Umbilical cord (tissue), 2 donors: Measurements from ENCODE around the gene ZCCHC17. TPM values are rescaled to one million over a fixed set of nuclear protein-coding genes. Genes with fewer than 3 reads are reported as not detected.
A peak's percentile ranks its signal among the peaks of the same experiment; 100 is the strongest.
"Not testable (repeated sequence)": the region's sequence is repeated elsewhere in the genome, so short reads cannot be mapped to it uniquely, and the experiment has no call there.

Source experiments
- DNase-seq: peaks from one replicate; pipeline ENCODE4 v3.0.0-alpha.2; 2015; ENCODE audit warnings: low spot score
- total RNA-seq: library from RNA; depleted of rRNA; stranded (reverse); fragments of >200 nt; gene quantifications from one replicate; pipeline ENCODE4 v1.2.3, GENCODE V29; 2014; ENCODE audit warnings: low replicate concordance; ENCODE audit not compliant: insufficient read depth

ZCCHC17 gene, protein sequence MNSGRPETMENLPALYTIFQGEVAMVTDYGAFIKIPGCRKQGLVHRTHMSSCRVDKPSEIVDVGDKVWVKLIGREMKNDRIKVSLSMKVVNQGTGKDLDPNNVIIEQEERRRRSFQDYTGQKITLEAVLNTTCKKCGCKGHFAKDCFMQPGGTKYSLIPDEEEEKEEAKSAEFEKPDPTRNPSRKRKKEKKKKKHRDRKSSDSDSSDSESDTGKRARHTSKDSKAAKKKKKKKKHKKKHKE
- total RNA-seq: 5.8 TPM

DNA sequence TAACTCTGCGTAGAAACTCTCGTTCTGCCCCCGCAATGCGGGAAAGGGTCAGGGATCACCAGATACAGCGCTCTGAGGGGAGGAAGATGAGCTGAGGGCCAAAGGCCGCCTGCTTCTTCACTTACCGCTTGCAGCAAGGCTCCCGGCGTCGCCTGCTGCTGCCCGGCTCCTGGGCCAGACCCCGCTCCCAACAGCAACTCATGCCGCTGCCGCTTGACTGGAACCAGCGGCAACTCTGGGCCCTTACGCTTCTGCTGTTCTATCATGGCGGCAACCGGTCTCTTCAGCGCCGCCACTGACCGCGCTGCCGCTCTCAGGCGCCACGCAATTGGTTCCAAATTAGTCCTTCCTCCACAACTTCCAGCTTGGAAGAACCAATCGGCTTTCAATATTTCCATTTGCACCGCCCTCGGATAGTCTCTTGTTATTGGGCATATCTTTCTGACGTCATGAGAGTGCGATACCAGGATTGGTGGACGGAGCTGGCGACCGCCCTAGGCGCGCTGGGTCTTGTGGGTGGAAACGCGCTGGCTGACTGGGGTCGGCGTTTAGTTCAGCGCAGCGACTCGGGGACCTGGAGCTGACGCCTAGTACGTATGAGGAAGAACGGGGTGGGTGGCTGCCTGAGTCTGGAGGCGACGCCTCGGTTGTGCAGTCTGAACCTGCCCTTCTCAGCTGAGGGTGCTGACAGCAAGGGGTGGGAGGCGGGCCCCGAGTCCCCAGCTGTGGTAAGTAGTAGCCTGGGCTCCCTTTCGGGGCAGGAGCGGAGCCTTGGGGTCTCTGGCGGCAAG is at the start of gene ZCCHC17, which contains the start of gene SNRNP40:
ZCCHC17 (plus strand) TSS at position 547 of the 791 bp plus-strand sequence. CDS start 13,067 bp downstream, outside the sequence.
SNRNP40 (minus strand) TSS at position 303 of the 791 bp plus-strand sequence; CDS start at position 266, 37 bp downstream.
- DNase-seq: peak; percentile 100

DNA sequence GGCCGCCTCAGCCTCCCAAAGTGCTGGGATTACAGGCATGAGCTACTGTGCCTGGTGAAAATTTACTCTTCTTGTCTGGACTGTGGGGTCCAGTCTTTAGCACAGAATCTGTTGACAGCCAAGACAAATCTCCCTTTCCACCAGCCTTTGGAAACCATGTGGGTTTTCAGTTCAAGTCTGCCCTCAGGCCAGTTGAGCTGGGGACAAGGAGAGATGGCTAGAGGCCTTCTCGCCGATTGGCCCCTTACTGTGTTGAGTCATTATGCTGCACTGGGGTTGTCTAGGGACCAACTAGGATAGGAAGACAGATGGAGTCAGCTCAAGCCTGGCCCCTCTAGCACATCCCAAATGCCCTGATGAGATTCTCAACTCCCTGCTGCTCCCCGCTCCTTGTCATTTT is 48.6 kb upstream of the ZCCHC17 start:
- no peak for DNase-seq

DNA sequence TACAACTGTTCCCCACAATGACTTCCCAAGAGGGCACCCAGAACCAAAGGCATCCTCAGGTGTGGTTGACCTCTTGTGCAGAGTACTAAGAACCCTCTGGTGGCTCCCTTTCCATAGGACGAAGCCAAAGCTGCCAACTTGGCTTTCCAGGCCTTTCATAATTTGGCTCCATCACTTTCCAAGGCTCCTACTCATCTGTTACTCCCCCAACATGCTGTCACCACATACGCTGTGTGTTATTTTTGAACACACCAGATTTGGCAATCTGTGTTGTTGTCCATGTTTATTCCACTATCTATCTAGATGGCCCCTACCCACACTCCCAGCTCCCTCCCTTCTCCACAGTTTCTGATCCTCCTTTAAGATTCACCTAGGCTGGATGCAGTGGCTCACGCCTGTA is 47.0 kb upstream of the ZCCHC17 start:
- no peak for DNase-seq

DNA sequence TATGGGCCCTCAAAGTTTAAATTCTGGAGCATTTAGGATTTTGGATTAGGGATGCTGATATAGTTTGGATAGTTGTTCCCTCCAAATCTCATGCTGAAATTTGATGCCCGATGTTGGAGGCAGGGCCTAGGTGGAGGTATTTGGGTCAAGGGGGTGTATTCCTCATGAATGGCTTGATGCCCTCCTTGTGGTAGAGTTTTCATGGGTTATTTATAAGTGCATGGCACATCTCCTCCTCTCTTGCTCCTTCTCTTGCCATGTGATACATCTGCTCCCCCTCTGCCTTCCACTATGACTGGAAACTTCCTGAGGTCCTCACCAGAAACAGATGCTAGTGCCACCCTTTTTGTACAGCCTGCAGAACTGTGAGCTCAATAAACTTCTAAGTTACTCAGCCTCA is 39.6 kb upstream of the ZCCHC17 start:
- DNase-seq: no peak

DNA sequence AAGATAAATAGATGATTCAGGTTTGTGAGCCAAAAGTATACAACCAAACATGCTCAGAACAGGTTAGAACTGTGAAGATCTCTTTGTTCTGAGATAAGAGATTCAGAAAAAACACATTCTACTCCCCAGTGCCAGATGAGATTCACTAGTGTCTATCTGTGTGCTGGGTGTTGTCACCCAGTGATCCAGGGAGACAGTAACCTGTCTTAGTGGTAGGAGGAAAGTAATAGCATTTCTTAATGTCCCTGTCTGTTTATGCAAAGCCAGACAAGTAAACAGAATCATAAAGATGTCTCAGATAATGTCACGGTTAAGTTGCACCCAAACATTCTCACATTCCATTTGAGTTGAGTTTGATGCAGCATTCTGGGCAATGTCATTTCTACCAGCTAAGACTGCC is 38.3 kb upstream of the ZCCHC17 start:
- no peak for DNase-seq

DNA sequence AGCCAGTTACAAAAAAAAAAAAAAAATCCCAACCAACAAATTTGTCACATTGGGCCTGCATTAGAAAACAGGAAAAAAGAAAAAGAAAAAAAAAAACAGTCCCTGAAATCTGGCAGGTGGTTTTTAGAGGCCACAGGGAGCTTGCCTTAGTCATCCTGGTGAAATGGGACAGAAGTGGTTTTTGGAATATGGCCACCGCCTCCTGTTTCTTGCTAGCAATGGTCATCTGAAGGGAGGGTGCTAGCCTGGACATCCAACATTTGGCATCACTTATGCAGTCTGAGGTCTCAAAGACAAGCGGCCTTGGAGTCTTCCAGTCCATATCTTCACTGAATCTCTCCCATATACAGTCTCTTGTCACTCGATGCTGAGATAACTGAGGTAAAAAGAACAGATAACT is 37.1 kb upstream of the ZCCHC17 start:
- DNase-seq: no peak

DNA sequence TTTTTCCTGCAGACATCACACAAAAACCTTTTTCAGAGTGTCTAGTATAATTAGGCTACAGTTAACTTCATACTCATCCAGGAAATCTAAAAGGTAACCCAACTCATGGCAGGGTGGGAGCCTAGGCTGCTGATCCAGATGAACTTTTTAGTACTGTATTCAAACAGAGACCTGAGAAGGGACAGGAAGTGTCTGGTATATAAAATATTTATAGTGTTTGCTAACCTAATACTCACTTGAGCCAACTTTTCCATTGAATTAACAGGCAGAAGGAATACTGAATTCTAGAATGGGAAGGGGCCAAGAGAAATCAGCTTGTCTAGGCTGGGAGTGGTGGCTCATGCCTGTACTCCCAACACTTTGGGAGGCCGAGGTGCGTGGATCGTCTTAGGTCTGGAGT is 34.9 kb upstream of the ZCCHC17 start:
- DNase-seq: no peak

DNA sequence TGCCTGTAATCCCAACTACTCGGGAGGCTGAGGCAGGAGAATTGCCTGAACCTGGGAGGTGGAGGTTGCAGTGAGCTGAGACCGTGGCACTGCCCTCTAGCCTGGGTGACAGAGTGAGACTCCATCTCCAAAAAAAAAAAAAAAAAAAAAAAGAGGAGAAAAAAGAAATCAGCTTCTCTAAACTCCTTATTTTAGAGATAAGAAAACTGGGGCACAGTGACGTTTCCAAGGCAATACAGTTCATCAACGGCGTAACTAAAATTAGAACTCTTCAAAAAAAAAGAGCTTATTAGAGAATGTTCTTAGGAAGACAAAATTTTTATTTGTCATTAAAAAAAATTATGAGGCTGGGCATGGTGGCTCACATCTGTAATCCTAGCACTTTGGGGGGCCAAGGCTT is 34.4 kb upstream of the ZCCHC17 start:
- DNase-seq: not testable (repeated sequence)

DNA sequence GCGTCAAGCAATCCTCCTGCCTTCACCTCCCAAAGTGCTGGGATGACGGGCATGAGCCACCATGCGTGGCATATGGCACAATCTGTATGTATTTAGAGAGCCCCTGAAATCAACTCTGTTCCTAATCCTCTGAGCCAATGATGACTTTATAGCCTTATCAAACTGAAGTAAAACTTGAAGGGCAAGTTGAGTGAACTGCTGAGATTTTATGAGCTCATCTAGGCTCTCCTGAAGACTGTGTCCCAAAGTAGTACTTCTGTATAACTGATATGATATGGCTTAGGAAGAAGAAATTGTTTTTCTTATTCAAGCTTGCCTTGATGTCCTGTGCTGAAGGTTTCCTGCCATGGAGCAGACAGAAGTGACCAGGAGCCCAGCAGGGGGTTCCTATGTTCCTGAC is 33.4 kb upstream of the ZCCHC17 start:
- DNase-seq: no peak

DNA sequence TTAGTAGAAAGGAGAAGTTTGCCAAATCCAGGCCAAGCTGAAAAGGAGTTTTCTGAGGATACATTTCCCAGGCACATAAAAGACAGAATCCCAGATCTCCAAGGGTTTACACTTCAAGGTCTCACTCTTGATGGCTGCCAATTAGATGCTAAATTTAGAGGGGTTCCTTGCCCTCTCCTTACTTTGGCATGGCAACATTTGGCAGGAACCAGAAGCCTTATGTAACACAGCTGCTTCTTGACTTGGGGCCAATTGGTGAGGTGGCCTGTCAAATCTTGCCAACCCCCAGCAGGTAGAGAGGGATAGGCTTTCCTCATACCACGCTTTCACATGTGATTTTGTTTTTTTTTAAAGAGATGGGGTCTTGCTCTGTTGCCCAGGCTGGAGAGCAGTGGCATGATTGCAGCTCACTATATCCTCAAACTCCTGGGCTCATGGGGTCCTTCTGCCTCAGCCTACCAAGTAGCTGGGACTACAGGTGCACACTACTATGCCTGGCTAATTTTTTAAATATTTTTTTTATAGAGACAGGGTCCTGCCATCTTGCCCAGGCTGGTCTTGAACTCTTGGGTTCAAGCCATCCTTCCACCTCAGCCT is 31.9 kb upstream of the ZCCHC17 start:
- no peak for DNase-seq

DNA sequence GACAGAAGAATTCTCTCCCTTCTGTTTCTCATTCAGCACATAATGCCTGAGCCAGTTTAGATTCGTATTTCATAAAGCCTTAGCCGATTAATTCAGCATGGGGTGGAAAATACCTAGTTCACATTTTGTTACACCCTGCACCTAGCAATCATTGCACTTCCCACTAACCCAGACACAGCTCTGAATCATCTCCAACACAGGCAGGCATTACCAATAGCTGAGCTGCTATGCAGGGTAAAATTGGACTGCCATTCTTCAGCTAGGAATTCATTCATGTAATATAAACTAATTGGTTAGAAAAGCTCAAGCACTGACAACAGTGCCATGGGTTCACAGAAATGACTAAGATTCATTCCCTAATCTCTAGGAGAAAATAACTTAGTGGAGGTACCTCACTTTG is 30.3 kb upstream of the ZCCHC17 start:
- DNase-seq: no peak

DNA sequence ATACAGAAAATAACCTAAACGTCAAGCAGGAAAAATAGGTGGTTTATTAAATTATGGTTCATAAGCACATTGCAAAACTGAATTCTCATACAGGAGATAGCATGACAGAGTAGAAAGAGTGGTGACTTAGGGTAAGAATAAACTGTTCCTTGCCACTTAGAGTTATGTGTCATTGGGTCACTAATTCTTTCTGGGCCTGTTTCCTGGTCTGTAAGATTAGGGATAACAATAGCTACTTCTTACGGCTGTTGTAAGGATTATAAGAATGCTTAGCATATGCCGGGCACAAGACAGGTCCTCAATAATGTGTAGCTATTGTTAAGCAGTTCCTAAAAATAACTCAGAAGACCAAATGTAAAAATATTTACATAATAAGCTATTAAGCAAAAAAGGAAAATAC is 24.5 kb upstream of the ZCCHC17 start:
- DNase-seq: no peak

DNA sequence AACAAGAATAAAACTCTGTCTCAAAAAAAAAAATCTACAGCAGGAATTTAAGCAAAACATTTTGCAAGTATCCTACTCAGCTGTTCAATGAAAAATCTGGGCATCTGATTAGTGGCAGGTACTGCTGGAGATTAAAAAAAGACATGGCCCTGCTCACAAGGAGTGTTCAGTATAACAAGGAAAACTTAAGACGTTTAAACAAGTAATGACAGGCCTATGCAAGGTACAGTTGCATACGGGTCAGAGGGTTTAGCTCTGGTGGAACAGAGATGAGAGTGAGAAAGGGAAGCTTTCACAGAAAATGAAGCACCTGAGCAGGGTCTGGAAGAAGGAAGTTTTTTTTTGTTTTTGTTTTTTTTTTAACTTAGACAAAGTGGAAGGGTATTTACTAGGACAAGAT is 23.2 kb upstream of the ZCCHC17 start:
- peak; percentile 13 for DNase-seq

DNA sequence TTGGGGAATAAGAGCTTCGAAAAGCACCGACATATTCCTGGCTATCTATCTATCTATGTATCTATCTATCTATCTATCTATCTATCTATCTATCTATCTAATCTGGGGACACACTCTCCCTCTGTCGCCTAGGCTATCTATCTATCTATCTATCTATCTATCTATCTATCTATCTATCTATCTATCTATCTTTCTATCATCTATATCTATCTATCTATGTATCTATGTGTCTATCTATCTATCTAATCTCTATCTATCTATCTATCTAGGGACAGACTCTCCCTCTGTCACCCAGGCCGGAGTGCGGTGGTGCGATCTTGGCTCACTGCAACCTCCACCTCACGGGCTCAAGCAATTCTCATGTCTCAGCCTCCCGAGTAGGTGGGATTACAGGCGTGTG is 14.4 kb upstream of the ZCCHC17 start:
- not testable (repeated sequence) for DNase-seq

DNA sequence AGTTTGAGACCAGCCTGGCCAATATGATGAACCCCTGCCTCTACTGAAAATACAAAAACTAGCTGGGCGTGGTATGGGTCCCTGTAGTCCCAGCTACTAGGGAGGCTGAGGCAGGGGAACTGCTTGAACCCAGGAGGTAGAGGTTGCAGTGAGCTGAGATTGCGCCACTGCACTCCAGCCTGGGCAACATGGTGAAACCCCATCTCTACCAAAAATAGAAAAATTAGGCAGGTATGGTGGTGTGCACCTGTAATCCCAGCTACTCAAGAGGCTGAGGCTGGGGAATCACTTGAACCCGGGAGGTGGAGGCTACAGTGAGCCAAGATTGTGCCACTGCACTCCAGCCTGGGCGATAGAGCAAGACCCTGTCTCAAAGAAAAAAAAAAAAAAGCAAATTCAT is 9.0 kb upstream of the ZCCHC17 start:
- not testable (repeated sequence) for DNase-seq

DNA sequence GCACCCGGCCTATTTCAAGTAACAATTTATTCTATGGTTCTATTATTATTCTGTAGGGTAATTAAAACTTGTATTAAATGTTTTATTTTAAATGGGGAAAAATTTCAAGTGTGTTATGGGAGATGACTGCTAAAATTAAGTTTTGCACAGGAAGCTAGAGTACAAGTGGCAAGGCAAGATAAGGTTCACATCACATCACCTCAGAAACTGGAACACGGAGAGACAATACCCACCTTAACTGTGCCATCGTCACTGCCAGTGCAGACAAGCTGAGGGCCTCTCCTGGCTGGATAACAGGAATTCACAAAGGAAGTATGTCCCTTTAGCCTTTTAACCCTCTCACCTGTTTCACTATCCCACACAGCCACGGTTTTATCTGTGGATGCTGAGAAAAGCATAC is 7.8 kb upstream of the ZCCHC17 start:
- no peak for DNase-seq

DNA sequence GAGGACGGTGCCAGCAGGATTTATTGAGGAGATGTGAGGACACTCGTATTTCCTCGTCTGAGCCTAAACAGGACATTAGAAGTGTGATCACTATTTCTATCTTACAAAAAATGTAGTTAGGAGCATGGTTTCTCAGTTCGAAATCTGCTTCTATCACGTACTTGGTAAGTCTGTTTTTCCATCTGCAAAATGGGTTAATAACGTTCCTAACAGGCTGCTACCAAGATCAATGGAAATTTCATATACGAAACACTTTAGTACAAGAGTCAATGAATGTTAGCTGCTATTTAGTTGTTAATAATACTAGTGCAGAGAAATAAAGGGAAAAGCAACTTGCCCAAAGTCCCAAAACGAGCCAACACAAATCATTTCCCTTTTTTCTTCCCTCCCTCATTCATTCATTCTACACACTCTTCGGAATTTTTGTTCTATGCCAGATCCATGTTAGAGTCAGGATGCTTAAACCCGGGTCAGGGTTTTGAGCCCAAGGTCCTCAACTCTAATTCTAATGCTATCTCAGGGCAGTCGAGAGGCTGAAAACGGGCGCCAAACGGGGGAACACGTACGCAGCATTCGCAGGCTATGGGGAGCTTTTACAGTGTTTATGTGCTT is 852 bp upstream of the ZCCHC17 start:
- no peak for DNase-seq

DNA sequence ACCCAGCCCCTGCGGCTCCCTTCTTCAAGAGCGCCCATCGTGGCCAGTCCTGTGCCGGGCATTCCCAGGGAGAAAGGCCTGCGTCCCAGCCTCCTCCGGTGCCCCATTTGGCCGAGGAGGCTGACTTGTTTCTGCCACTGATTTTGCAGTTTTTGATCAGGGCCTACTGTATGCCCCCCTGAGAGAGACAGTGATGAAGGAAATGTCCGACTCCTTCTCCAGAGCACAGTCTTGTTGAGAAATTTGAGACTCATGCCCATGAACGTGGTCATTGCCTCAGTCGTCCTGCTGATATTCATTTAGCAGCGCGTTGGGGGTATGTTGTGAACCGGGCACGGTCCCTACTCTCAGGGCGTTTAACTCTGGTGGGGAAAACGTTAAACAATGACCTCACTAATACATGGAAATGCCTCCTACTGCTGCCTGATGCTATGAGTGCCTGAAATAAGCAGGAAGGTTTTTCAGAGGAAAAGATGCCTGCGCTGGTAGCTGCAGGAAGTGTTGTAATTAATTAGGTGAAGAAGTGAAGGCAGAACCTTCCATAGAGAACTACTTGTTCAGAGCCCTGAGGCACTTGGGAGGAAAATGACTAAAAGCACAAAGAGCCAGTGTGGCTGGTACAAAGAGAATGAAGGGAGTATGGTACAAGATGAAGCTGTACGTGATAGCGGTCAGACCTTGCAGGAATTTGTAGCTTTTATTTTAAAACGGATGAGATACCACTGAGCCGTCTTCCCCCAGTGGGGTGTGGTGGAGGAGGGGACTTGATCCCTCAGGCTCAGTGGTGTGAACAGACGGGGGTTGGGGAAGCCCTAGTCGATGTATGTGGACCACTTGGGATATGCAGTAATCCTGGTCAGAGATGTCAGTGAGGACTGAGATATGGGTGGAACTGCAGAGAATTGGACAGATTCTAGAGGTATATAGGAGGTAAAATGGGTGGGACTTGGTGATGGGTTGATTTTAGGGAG is 730 bp downstream of the ZCCHC17 start:
- DNase-seq: no peak

DNA sequence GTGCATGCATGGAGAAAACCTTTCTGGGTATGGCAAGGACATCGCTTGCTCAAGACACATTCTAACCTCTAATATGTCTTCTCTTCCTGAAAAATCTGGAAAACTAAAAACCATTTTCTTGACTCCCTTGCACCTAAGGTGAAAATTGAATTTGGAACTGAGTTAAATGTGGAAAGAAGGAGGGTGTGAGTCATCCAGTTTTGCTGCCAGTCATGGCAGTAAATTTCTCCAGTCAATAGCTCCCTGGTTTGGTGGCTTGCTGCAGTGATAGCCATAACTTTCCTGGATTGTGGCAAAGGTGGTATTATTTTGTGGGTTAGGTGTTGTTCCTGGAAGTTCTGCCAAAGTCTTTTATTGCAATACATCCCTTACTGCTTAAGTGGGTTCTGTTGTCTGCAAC is 2.5 kb downstream of the ZCCHC17 start:
- no peak for DNase-seq

DNA sequence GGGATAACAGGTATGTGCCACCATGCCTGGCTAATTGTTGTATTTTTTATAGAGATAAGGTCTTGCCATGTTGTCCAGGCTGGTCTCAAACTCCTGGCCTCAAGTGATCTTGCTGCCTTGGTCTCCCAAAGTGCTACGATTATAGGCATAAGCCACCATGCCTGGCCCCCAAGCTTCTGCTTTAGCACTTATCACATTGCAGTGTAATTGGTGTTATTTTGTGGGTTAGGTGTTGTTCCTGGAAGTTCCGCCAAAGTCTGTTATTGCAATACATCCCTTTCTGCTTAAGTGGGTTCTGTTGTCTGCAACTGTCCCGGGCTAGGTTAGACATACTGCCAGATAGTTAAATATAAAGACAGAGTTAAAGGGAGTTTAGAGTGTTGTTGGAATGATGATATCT is 3.4 kb downstream of the ZCCHC17 start:
- no peak for DNase-seq
